IPS-18c (cell line): ENCODE results near the gene SNX15.

Source experiments
- H3K4me3 ChIP-seq: 2 replicates; pipeline ENCODE4 v1.7.0; 2013; ENCODE audit warnings: low read depth, mild to moderate bottlenecking, low read length, moderate library complexity; ENCODE audit not compliant: insufficient read depth
- H3K9me3 ChIP-seq: one replicate; pipeline ENCODE4 v1.6.1; 2013; ENCODE audit warnings: mild to moderate bottlenecking, low read length, moderate library complexity; ENCODE audit not compliant: control insufficient read depth, insufficient read depth

The SNX15 gene

DNA sequence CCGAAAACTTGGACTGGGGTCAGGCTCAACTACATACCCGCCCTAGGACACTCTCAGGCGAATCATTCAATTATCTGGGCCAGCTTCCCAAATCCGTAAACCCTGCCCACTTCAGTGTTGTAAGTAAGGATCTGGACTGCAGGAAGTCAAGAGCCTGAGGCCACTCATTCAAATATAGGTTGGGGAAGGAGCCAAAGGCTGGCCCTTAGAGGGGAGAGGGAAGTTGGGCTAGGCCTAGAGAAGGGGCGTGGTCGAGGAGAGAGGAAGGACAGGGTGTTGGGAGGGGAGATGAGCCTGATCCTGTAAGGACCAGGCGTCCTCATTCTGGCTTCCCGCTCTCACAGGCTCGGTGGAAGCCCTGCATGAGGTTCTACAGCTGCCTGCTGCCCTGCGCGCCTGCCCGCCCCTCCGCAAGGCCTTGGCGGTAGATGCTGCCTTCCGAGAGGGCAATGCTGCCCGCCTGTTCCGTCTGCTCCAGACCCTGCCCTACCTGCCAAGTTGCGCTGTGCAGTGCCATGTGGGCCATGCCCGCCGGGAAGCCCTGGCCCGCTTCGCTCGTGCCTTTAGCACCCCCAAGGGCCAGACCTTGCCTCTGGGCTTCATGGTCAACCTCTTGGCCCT lies 16.8 kb downstream of the SNX15 start:
- Histone ChIP-seq H3K4me3 (no peak overlapping the region; the same call in 1 of the 2 replicates), H3K9me3 (no peaks in the 10 kb centered on the region)

DNA sequence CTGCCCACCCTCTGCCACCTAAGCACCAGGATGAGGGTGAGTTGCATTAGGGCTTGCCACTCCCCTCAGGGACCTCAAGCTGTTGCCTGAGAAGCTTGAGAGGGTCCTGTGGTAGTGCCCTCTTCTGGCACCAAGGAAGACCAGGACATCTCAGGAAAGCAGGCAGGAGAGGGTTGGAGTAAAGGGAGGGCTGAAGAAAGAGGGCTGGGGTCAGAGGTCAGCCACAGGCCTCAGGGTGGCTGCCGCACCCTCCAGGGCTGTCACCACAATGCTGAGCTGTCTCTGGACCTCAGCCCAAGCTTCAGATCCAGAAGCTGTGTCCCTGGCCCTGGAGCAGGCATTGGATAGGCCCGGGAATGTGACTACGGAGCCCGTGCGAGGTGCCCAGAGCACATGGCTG lies 17.8 kb downstream of the SNX15 start:
- Histone ChIP-seq H3K4me3 (no peak overlapping the region), H3K9me3 (no peaks in the 10 kb centered on the region)

DNA sequence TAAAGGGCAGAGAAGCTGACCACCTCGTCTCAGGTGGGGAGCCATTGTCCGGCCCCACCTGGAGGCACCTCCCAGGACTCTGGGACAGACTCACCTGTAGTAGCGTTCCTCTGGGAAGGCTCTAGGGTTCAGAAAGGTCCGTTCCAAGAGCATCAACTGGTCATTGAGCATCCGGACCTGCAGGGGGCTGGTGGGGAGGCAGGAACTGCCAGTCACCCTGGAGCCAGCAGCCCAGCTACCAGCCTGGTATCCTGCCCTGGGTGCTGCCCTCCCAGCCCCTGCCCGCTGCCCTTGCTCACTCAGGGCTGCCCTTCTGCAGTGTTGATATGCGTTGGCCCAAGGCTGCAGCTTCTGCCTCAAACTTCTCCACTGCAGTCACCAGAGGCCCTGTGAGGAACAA lies 18.5 kb downstream of the SNX15 start:
- no peaks in the 10 kb centered on the region for H3K9me3 ChIP-seq
- no peak overlapping the region for H3K4me3 ChIP-seq

DNA sequence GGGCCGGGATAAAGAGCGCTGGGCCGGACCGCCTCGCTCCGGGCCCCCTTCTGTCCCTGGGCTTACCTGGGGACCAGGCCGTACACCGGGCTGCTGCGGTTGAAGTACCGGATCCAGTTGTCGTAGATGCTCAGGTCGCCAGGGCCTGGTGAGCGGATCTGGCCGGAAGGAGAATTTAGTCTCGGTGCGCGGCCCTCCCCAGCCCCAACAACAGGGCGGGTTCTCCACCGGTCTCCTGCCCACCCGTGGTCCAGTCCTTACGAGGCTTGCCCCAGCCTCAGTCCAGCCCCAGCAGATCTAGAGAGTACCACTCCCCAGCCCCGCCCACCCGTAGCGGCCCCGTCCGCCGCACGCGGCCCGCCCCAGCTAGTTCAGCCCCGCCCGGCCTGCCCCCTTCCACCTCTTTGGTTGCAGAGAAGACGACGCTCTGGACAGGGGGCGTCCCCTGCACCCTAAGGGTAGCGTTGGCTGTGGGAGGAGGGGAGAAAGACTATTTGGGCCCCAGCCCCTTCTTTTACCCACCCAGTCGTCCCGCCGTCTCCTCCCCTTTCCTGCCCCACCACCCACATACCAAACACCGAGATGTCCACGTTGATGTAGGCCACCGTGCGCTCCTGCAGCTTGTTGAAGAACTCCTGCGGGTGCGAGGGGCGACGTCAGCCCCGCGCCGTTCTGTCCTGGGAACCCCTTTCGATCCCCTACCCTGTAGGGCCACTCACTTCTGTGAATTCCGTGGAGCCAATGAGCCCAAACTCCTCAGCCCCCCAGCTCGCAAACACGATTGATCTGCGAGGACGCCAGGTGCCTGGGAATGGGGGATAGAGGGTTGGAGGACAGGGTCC lies 20.6 kb downstream of the SNX15 start:
- Histone ChIP-seq H3K4me3 (no peak overlapping the region), H3K9me3 (no peaks in the 10 kb centered on the region)

DNA sequence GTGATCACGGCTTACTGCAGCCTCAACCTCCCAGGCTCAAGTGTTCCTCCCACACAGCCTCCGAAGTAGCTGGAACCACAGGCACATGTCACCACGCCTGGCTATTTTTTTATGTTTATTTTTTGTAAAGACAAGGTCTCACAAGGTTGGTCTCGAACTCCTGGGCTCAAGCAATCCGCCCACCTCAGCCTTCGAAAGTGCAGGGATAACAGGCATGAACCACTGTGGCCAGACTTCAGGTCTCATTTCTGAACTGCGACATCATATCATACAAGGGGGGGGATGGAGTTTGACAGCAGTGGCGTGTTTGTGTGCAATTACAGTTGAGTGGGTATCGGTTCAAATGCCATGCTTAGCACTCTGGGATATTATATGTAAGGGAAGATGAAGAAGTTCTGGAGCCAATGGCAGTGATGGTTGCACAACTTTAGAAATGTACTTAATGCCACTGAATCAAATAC lies 24.2 kb downstream of the SNX15 start:
- no peak overlapping the region for H3K4me3 ChIP-seq
- H3K9me3 ChIP-seq, result no peaks in the 10 kb centered on the region

DNA sequence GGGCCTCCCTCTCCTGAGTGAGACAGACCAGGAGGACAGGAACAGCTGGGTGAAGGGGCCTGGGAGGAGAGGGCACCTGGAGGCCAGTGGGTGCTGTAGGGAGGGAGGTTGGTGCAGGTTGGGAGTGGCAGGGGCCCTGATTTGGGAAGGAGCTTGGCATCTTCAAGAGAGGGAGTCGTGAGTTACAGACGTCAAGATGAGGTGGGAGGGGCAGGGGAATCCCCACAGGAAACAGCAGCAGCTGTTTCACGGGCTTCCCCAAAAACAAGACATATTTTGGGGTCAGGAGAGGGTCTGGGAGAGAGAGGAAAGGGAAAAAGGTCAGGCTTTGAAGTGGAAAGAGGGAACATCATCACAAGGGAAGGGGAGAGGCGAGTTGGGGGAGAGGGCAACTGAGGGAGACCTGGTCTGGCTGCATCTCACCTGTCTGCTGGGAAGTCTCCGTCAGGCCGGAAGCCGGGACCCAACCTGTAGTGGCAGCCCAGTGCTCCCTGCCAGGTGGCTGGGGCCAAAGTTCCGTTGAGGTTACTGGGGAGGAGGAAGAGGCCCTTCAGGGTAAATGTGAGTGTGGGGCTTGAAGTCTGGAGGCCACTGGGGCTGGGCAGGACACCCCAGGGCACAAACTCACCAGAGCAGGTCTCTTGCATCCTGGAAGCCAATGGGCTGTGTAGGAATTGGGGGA lies 26.7 kb downstream of the SNX15 start:
- Histone ChIP-seq H3K4me3 (no peak overlapping the region), H3K9me3 (no peaks in the 10 kb centered on the region)

DNA sequence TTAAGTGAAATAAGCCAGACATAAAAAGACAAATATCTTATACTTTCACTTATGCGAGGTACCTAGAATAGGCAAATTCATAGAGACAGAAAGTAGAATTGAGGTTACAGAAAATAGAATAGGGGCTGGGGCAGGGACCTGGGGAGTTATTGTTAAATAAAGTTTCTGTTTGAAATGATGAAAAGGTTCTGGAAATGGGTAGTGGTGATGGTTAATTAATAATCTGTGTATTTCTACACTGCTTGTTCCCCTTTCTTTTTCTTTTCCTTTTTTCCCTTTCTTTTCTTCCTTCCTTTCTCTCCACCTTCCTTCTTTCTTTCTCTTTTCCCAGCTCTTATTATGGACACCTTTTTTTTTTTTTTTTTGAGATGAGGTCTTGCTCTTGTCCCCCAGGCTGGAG lies 28.3 kb downstream of the SNX15 start:
- peaks cover 1% of the 10 kb centered on the region for H3K9me3 ChIP-seq
- H3K4me3 ChIP-seq, result no peak overlapping the region

DNA sequence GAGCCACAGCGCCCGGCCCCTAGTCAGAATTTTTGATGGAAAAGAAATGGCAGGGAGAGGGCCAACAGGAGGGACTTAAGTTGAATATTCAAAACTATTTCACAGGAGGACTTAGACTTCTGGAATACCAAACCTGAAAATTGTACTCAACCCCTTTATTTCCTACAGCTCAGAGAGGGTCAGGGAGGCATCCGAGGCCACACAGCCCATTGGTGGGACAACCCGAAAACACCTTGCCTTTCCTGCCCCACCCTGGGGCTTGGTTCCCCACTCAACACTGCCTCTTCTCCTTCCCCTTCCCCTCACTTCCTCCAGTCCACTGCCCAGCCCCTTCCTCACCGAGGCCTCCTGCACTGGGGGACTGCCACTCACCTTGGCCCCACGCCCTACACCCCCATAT lies 29.8 kb downstream of the SNX15 start:
- peaks cover 2% of the 10 kb centered on the region for H3K9me3 ChIP-seq
- H3K4me3 ChIP-seq, result no peak overlapping the region

DNA sequence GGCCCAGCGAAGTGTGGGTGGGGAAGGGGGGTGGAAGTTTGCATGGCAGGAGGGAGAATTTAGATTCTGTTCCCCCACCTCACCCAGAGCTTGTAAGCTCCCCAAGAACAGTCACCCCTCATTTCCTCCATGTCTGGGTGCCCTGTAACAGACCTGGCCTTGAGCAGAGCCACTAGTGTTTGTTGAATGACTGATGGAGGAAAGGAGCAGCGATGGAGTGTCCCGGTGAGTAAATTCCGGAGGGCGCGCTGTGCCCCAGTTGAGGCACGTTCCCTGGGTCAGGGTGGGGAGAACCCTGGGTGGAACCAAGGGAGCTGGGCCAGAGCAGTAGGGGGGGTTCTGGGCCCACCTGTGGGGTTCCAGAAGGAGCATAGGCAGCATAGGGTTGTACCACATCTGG lies 30.3 kb downstream of the SNX15 start:
- Histone ChIP-seq H3K9me3 (peaks cover 2% of the 10 kb centered on the region), H3K4me3 (no peak overlapping the region)

DNA sequence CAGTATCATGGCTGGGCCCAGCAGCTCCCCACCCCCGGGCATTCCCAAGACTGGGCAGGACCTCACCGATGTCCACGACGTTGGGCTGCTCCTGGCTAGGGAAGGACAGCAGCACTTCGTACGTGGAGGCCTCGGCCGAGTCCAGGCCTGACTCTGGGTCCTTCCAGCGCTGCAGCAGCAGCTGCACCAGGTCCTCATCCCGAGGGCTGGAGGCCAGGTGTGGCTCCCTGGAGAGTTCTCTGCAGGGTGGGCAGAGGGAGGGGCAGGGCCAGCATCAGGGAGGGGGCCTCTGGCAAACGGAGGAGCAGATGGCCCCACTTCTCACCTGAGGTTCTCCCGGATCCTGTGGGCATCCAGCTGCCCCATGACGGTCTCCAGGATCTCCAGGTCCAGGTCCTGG lies 30.8 kb downstream of the SNX15 start:
- Histone ChIP-seq H3K9me3 (peaks cover 2% of the 10 kb centered on the region), H3K4me3 (no peak overlapping the region)

DNA sequence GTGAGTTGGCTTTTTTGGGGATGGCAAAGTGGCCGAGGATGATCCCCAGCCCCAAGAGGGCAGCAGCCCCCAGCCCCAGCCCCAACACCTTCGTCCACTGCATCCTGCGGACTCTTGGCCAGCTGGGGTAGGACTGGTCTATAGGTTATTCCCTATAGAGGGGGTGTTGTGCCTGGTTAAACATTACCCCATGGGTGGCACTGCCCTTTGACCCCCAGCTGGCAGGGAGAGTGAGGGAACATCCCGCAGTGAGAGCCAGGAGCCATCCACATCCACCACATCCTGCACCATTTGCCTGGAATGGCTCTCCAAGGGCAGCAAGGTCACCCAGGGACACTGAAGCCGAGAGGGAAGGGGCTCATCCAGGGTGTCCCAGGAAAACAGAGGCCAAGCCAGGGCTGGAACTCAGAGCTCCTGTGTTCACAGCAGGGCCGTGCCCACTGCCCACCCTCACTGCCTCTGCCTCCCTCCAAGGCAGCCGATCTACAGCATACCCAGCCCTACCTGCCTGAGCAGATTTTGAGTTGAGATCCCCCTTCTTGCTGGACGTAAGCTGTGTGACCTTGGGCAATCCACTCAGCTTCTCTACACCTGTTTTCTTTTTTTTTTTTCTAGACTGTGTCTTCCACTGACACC lies 31.3 kb downstream of the SNX15 start, which contains the start of gene NAALADL1:
TSS of gene NAALADL1 (minus strand) at position 135 of the 636 bp plus-strand sequence. CDS start at position 103, 32 bp downstream.
- H3K9me3 ChIP-seq, result peaks cover 2% of the 10 kb centered on the region

DNA sequence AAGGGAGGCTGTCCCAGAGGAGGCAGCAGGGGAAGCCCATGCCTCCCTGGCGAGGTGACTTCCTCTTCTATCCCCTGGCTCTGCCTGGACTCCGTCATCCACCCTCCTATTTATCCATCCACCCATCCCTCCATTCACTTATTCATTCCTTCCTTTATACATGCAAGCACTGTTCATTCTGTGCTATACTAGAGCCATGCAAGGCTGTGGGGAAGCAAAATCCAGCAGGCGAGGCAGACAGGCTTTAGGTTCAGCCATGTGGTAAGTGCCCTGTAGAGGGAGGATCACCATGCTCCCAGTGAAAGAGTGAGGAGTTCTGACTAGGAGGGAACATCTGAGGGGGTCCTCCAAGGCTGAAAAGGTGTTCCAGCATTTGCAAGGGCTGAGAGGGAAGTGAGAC lies 32.3 kb downstream of the SNX15 start:
- Histone ChIP-seq H3K9me3 (peaks cover 2% of the 10 kb centered on the region), H3K4me3 (no peak overlapping the region)

More for the DNA sequence above, 31.3 kb downstream of the SNX15 start, which contains the start of gene NAALADL1:
- H3K4me3 ChIP-seq, result no peak within 1 kb of the TSS

DNA sequence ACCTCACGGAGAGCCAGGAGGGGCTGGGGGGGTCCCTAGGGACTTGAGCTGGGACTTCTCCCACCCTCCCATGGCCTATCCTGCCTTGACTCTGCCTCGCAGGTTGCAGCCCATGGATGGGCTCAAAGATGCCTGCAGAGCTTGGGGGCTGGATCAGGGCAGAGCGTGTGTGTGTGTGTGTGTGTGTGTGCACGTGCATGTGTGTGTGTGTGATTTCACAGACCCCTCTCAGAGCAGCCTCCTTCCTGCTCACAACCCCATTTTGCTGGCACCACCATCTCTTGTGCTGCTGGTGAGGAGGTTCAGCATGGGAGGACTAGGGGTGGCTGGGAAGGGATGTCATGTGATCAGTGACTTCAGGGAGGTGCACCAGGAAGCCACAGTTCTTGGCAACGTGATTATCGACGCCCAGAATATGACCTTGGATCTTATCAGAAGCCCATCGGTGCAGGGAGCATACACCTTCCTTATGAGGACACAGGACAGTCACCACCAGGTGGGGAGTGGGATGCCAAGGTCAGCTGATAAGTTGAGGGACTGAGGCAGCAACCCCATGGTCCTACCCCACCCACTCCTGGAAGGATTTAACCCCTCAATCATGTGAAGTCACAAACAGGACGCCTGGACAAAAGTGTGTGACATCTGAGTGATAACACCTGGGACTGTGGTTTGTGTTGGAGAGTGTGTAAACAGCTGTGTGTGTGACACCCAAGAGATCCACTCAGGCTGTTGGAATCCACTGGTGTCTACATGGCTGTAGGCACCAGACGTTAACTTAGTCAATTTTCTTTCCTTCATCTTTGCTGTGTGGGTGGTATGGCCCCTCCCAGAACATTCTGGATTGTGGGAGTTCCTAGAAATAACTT lies 33.0 kb downstream of the SNX15 start:
- H3K4me3 ChIP-seq, result no peak overlapping the region
- H3K9me3 ChIP-seq, result peaks cover 2% of the 10 kb centered on the region

DNA sequence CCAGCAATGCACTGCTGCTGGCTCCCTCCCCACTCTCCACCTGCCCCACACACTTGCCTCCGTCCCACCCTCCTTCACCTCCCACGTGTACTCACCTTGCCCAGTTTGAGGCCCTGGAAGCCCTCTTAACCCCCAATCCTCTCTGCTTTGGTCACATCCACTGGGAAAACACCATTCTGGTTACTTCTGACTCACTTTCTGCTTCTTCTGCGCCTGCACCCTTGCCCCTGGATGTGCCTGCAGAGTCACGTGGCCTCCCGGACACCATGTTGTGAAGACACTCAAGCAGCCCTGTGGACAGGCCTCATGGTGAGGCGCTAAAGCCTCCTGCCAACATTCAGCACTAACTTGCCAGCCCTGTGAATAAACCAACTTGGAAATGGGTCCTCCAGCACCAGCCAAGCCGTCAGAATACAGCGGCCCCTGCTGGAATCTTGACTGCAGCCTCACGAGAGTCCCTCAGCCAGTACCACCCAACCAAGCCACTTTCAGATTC lies 33.7 kb downstream of the SNX15 start:
- H3K4me3 ChIP-seq, result no peak overlapping the region

DNA sequence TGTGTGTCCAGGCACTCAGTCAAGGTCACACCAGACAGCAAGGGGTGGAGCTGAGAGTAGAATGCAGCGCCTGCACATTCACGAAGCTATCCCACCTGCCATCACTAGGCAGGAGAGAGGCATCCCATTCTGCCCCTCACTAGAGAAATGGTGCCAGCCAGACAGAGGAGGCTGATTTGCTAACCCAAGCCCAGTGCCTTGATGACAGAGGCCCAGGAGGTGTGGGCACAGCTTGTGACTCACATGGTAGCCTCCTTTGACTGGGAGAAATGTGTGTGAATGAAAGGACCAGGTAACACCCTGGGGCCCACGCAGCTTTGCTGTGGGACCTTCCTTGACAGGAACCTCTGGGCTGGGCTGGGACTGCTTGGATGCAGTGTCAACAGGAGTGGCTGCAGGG lies 36.3 kb downstream of the SNX15 start:
- peaks cover 2% of the 10 kb centered on the region for H3K9me3 ChIP-seq
- H3K4me3 ChIP-seq, result no peak overlapping the region

More for the DNA sequence above, 33.7 kb downstream of the SNX15 start:
- H3K9me3 ChIP-seq, result peaks cover 2% of the 10 kb centered on the region

DNA sequence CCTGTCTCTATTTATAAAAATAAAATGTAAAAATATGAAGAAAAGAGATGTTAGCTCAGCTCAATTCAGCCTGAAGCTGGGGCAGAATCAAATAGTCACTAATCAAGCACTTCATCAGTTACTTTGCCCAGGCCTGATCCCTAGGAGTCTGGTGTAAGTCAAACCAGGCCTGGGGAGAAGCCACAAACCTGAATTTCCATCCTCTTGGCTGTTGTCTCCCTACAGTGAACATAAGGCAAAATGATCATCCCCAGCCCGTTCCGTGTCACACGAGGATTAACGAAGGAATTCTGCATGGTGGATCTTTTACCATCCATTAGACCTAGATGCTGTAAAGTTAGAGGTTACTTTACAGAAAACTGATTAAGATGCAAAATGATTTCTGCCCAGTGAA lies 37.6 kb downstream of the SNX15 start:
- Histone ChIP-seq H3K4me3 (no peak overlapping the region), H3K9me3 (peaks cover 2% of the 10 kb centered on the region)
